Measurements from ENCODE around the gene SYT1.

- TF ChIP-seq CTCF (IDR thresholded peaks at IDR 0.05) (no peak), POLR2A (IDR thresholded peaks at IDR 0.05) (no peak)
Measured at GRCh38 chr12:79299447-79300198, 435.0 kb downstream of the SYT1 start.
